ENCODE measurements around the gene GMDS.

DNA sequence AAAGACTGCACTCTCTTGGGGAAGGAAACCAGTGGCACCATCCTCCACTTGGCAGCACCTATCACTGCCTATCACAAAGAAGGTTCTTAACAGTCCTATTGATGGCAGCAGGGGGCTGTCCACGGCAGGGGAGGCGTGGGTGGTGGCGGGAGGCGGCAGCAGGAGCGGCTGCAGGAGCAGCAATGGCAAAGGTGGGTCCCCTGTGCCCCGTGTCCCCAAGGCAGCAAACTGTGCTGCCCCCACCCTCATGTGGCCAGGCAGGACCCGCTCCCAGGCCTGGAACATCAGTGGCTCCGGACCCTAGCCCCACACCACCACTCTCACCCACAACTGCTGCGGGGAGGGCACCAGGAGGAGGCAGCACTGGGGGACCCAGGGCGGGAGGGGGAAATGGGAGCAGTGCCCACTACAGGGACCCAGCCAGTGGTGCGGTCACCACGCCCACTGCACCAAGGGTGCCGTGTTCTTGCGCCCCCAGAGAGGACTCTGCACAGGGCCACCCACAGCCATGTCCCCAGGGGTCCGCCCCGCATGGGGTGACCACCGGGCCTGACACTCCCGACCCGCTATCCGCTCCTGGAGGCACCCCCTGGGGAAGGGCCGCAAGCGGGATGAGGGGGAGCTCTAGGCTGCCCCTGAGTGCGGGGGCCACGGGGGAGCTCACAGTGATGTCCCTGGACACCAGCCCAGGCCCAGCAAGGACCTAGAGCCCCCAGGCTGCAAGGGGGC lies 54.6 kb downstream of the GMDS start:
- TF ChIP-seq EZH2 (IDR thresholded peaks at IDR 0.05; ENCODE audit: insufficient read depth, poor library complexity, severe bottlenecking) (no peak), EZH2phosphoT487 (IDR thresholded peaks at IDR 0.05; ENCODE audit: insufficient read depth, low read depth) (no peak)
